Measurements from ENCODE around the gene INSC. TPM values are rescaled to one million over a fixed set of nuclear protein-coding genes. Genes with fewer than 3 reads are reported as not detected.

The INSC gene
- total and polyA plus RNA-seq, 2 of the 8 experiments (the other 6 are each of a cell fraction or from before 2014, with no cell fraction given) = 0.58 to 0.59 TPM

- FAIRE-seq (no peak), DNase-seq (ENCODE audit: low read depth in 1 of 2, low spot score in 2 of 2) (no peak)
- no peak overlapping the region for H3K18ac ChIP-seq (ENCODE audit: extremely low read depth, low read length)
- H3K79me2 ChIP-seq (ENCODE audit: control insufficient read depth in 1 of 2, insufficient read depth in 2 of 2, low read length in 2 of 2) = no peaks in the 10 kb centered on the region
- H3K4me3 ChIP-seq (ENCODE audit: extremely low read depth in 1 of 4, insufficient read depth in 2 of 4, low read depth in 3 of 4, low read length in 4 of 4) = no peak overlapping the region
- H3K56ac ChIP-seq (replicated peaks; ENCODE audit: insufficient read length, low read depth, low read length) = no peak overlapping the region
- H3K4me2 ChIP-seq (ENCODE audit: insufficient read depth in 1 of 2, low read depth in 2 of 2, low read length in 2 of 2) = no peak overlapping the region
- H3K14ac ChIP-seq (ENCODE audit: insufficient read length) = no peak overlapping the region
- no peak overlapping the region for H2AFZ ChIP-seq (ENCODE audit: low read length)
- H3K27me3 ChIP-seq (replicated peaks in 1 of 4; ENCODE audit: control insufficient read depth in 3 of 4, extremely low read depth in 1 of 4, insufficient read depth in 3 of 4, low read length in 3 of 4) = no peaks in the 10 kb centered on the region
- no peaks in the 10 kb centered on the region for H3K9me3 ChIP-seq (ENCODE audit: insufficient read depth in 2 of 2, low read depth in 1 of 2, low read length in 1 of 2)
- H4K20me1 ChIP-seq (replicated peaks in 1 of 2; ENCODE audit: control insufficient read depth in 1 of 2, insufficient read depth in 2 of 2, low read length in 2 of 2) = no peaks in the 10 kb centered on the region
- H3K23ac ChIP-seq (ENCODE audit: insufficient read length) = no peak overlapping the region
- no peak overlapping the region for H2BK15ac ChIP-seq (ENCODE audit: low read length)
- no peak overlapping the region for H4K91ac ChIP-seq (replicated peaks; ENCODE audit: insufficient read length, low read length)
- no peak overlapping the region for H2BK20ac ChIP-seq (ENCODE audit: low read length)
- H3K27ac ChIP-seq (ENCODE audit: low read depth, low read length) = no peak overlapping the region
- 0 out of 7 replicates have a peak, but pooled peaks cover 0 to 2% (median 0%) of the 10 kb centered on the region in 4 experiments for H3K4me1 ChIP-seq (replicated peaks in 1 of 4; ENCODE audit: control insufficient read depth in 3 of 4, insufficient read depth in 4 of 4, low read length in 3 of 4)
- no peaks in the 10 kb centered on the region for H3K79me1 ChIP-seq (ENCODE audit: low read depth, low read length)
- H2BK12ac ChIP-seq (ENCODE audit: low read depth, low read length) = no peak overlapping the region
- WGBS, 2 experiments (ENCODE audit: extremely low coverage in 1 of 2, insufficient coverage in 1 of 2, insufficient read length in 1 of 2, insufficient replicate concordance in 2 of 2, low coverage in 1 of 2, low lambda C conversion rate in 2 of 2, missing lambda C conversion rate in 1 of 2) = 61% methylated on average over 1 of the region's 1 CpG; no CpG with 5 or more reads in 1 of the 2 experiments
- H2BK5ac ChIP-seq (ENCODE audit: low read depth, low read length) = no peak overlapping the region
- ChIA-PET POLR2A (ENCODE audit: partially characterized antibody) (no interaction called here), CTCF (ENCODE audit: partially characterized antibody) (interaction anchor here (1.3 to 1.4 kb wide), 2 partner anchors 82 to 107 kb away, joined by 3 to 4 read pairs; no protein-coding TSS in a partner anchor)
- no peak overlapping the region for H2AK5ac ChIP-seq (ENCODE audit: low read depth, low read length)
- H3K23me2 ChIP-seq (ENCODE audit: low read depth, low read length) = no peaks in the 10 kb centered on the region; the same call in 1 of the 2 replicates
- no peak overlapping the region for H2BK120ac ChIP-seq (replicated peaks; ENCODE audit: low read depth, low read length)
- H3K36me3 ChIP-seq (ENCODE audit: control insufficient read depth in 2 of 4, insufficient read depth in 4 of 4, low read length in 3 of 4) = no peaks in the 10 kb centered on the region
- H4K8ac ChIP-seq (ENCODE audit: extremely low read depth, insufficient read depth, low read length) = no peak overlapping the region
- H3K4ac ChIP-seq (replicated peaks; ENCODE audit: insufficient read length, low read depth, low read length) = no peak overlapping the region
- no peak overlapping the region for H4K5ac ChIP-seq (ENCODE audit: insufficient read length, low read depth, low read length)
- H3K9ac ChIP-seq (replicated peaks in 1 of 4; ENCODE audit: extremely low read depth in 1 of 4, low read depth in 3 of 4, low read length in 3 of 4) = no peak overlapping the region
- TF ChIP-seq SRF (IDR thresholded peaks at IDR 0.05; ENCODE audit: low read depth, low read length) (peak; percentile 47; the same call in 1 of the 2 replicates), KDM4A (IDR thresholded peaks at IDR 0.05; ENCODE audit: low read depth, low read length, severe bottlenecking) (no peak)
These were observed 67.6 kb downstream of the INSC start for GRCh38 chr11:15182372-15182771.
